Spleen (tissue), 11 donors: ENCODE results near the gene PLPP1. TPM values are rescaled to one million over a fixed set of nuclear protein-coding genes. Genes with fewer than 3 reads are reported as not detected.

ENCODE experiments used
- DNase-seq: peaks from one replicate; pipeline ENCODE4 v3.0.0-alpha.2; 2020
- H3K27ac ChIP-seq, 8 donors: fragments of 200-600 bp; sonication (generic) in 7 of 8; 1 replicate in 4 of 8; 2 replicates in 4 of 8; pipeline versions ENCODE4 v1.5.0 to v1.8.0; 2016 to 2021; ENCODE audit warnings: inconsistent platforms in 4 of 8, mild to moderate bottlenecking in 4 of 8, moderate library complexity in 1 of 8
- H3K27me3 ChIP-seq, 7 donors: fragments of 200-600 bp; sonication (generic) in 6 of 7; replicated peaks in 1 of 7; 1 replicate in 4 of 7; 2 replicates in 3 of 7; pipeline versions ENCODE4 v1.5.0 to v1.8.0; 2016 to 2021; ENCODE audit warnings: inconsistent platforms in 3 of 7, mild to moderate bottlenecking in 1 of 7
- H3K36me3 ChIP-seq, 6 donors: fragments of 200-600 bp; sonication (generic) in 5 of 6; 1 replicate in 4 of 6; 2 replicates in 2 of 6; pipeline versions ENCODE4 v1.5.0 to v1.8.0; 2016 to 2021; ENCODE audit warnings: inconsistent platforms in 2 of 6
- H3K4me1 ChIP-seq, 6 donors: fragments of 200-600 bp; sonication (generic) in 5 of 6; 1 replicate in 3 of 6; 2 replicates in 3 of 6; pipeline versions ENCODE4 v1.5.0 to v1.8.0; 2016 to 2021; ENCODE audit warnings: inconsistent platforms in 3 of 6
- H3K4me3 ChIP-seq, 8 donors: fragments of 200-600 bp; sonication (generic) in 7 of 8; 1 replicate in 4 of 8; 2 replicates in 4 of 8; pipeline versions ENCODE4 v1.5.0 to v1.8.0; 2016 to 2021; ENCODE audit warnings: inconsistent platforms in 4 of 8, mild to moderate bottlenecking in 4 of 8, moderate library complexity in 2 of 8
- H3K9me3 ChIP-seq, 8 donors: fragments of 200-600 bp; sonication (generic) in 7 of 8; 1 replicate in 4 of 8; 2 replicates in 4 of 8; pipeline versions ENCODE4 v1.5.0 to v1.8.0; 2016 to 2021; ENCODE audit warnings: inconsistent platforms in 4 of 8
- CTCF ChIP-seq, 11 experiments: fragments of 200-600 bp in 7 of 11; fragments of 450-650 bp in 4 of 11; sonication (generic) in 4 of 11; IDR thresholded peaks in 8 of 11; conservative IDR thresholded peaks in 3 of 11; 1 replicate in 7 of 11; 2 replicates in 4 of 11; pipeline versions ENCODE4 v1.4.0 to v1.8.0; 2016 to 2021; ENCODE audit warnings: antibody characterized with exemption in 11 of 11, inconsistent platforms in 4 of 11, mild to moderate bottlenecking in 1 of 11
- POLR2A ChIP-seq, 3 donors: fragments of 450-650 bp; IDR thresholded peaks; one replicate each; pipeline ENCODE4 v1.5.1; 2017; ENCODE audit warnings: antibody characterized with exemption in 3 of 3, mild to moderate bottlenecking in 1 of 3
- POLR2AphosphoS5 ChIP-seq, 3 donors: sonication (generic); formaldehyde crosslinking; IDR thresholded peaks; one replicate each; pipeline ENCODE4 v1.5.1; 2017; ENCODE audit warnings: antibody characterized with exemption in 3 of 3
- WGBS, 5 donors: extraction: QIAGEN DNeasy Blood & Tissue Kit in 3 of 5; methylation state at CpG; one replicate each; pipeline versions ENCODE4 v1.1.5 to v1.1.7; 2013 to 2018; 5-methylcytosine and 5-hydroxymethylcytosine counted together
- intact Hi-C: fragments of 100-400 bp; cut with DNase I; formaldehyde crosslinking; loops from one replicate; pipeline ENCODE4 v1.15.0; 2023; ENCODE audit warnings: low total_unique reads
- polyA plus RNA-seq, 3 donors: library from polyadenylated mRNA; stranded (reverse); fragments of 200-250 nt; gene quantifications; one replicate each; pipeline ENCODE4 v1.2.1, GENCODE V29; 2013
- total RNA-seq, 7 donors: library from RNA; depleted of rRNA in 3 of 7; stranded (reverse); fragments of >200 nt in 3 of 7; fragmentation: NEBNext Ultra II Directional in 4 of 7; extraction: Animal tissue kit (Norgen Biotek cat#: 25700) in 4 of 7; gene quantifications; one replicate each; pipeline versions ENCODE4 v1.1.0 to v1.2.1, GENCODE V29; 2016 to 2021
- donor health status: healthy with polysubstance abuse.
- donor health status: DM: no; HTN: no; CAD: no; lungs with moderate emphysema.
- donor health status: DM: no; HTN: no; CAD: no.
- donor health status: Bipolar disorder and iron deficiency.
- donor health status: healthy.
- donor health status: DM: no; HTN: no; CAD: no.
- donor health status: DM: yes; HTN: yes; CAD: no.

The PLPP1 gene
- total and polyA plus RNA-seq, 10 donors = 17.0 to 95.5 (median 39.2) TPM

GRCh38 chr5:55467862-55468551, 66.8 kb downstream of the PLPP1 start:
- H3K27ac ChIP-seq = no peak overlapping the region
- WGBS, 5 donors = 79 to 95% (median 92%) methylated on average over 5 of the region's 5 CpGs
- H3K4me3 ChIP-seq = no peak overlapping the region
- intact Hi-C loops = no loop called here
- no peaks in the 10 kb centered on the region for H3K4me1 ChIP-seq
- peaks cover 0 to 34% (median 0%) of the 10 kb centered on the region in 6 donors for H3K36me3 ChIP-seq
- H3K9me3 ChIP-seq = no peaks in the 10 kb centered on the region
- H3K27me3 ChIP-seq = no peaks in the 10 kb centered on the region
- DNase-seq = no peak
- TF ChIP-seq POLR2A (IDR thresholded peaks at IDR 0.05) = no peak
- no peak for TF ChIP-seq POLR2AphosphoS5 (IDR thresholded peaks at IDR 0.05)
- TF ChIP-seq CTCF (IDR thresholded peaks at IDR 0.05 in 8 of 11, conservative IDR thresholded peaks at IDR 0.05 in 3 of 11) = no peak

- Histone ChIP-seq H3K9me3 (no peaks in the 10 kb centered on the region), H3K27me3 (no peaks in the 10 kb centered on the region), H3K36me3 (peaks cover 0 to 38% (median 0%) of the 10 kb centered on the region in 6 donors), H3K4me1 (no peaks in the 10 kb centered on the region), H3K27ac (no peak overlapping the region), H3K4me3 (no peak overlapping the region)
- whole genome bisulfite sequencing, 5 donors = 94 to 99% (median 99%) methylated on average over 3 of the region's 3 CpGs
- TF ChIP-seq CTCF (IDR thresholded peaks at IDR 0.05 in 8 of 11, conservative IDR thresholded peaks at IDR 0.05 in 3 of 11) = no peak
- TF ChIP-seq POLR2AphosphoS5 (IDR thresholded peaks at IDR 0.05) = no peak
- no peak for TF ChIP-seq POLR2A (IDR thresholded peaks at IDR 0.05)
- intact Hi-C loops = no loop called here
- DNase-seq = no peak
Measured at GRCh38 chr5:55463613-55464012, 71.2 kb downstream of the PLPP1 start.

GRCh38 chr5:55459572-55459971, 75.2 kb downstream of the PLPP1 start:
- no peak overlapping the region for H3K4me3 ChIP-seq
- H3K36me3 ChIP-seq = peaks cover 0 to 20% (median 0%) of the 10 kb centered on the region in 6 donors
- no peaks in the 10 kb centered on the region for H3K27me3 ChIP-seq
- no peak for DNase-seq
- intact Hi-C loops = no loop called here
- TF ChIP-seq POLR2AphosphoS5 (IDR thresholded peaks at IDR 0.05) (no peak), POLR2A (IDR thresholded peaks at IDR 0.05) (no peak), CTCF (IDR thresholded peaks at IDR 0.05 in 8 of 11, conservative IDR thresholded peaks at IDR 0.05 in 3 of 11) (no peak)
- H3K9me3 ChIP-seq = no peaks in the 10 kb centered on the region
- no peaks in the 10 kb centered on the region for H3K4me1 ChIP-seq
- H3K27ac ChIP-seq = no peak overlapping the region
- WGBS, 5 donors = 75 to 99% (median 97%) methylated on average over 2 of the region's 2 CpGs

- 94 to 98% (median 96%) methylated on average over 3 of the region's 3 CpGs for WGBS, 5 donors
- TF ChIP-seq CTCF (IDR thresholded peaks at IDR 0.05 in 8 of 11, conservative IDR thresholded peaks at IDR 0.05 in 3 of 11) = no peak
- no peak for TF ChIP-seq POLR2AphosphoS5 (IDR thresholded peaks at IDR 0.05)
- no peak for TF ChIP-seq POLR2A (IDR thresholded peaks at IDR 0.05)
- intact Hi-C loops = no loop called here
Measured at GRCh38 chr5:55456216-55456895, 78.4 kb downstream of the PLPP1 start.

More at GRCh38 chr5:55456216-55456895, 78.4 kb downstream of the PLPP1 start:
- Histone ChIP-seq H3K4me3 (no peak overlapping the region), H3K27ac (no peak overlapping the region), H3K27me3 (no peaks in the 10 kb centered on the region), H3K9me3 (no peaks in the 10 kb centered on the region), H3K36me3 (peaks cover 0 to 12% (median 0%) of the 10 kb centered on the region in 6 donors), H3K4me1 (no peaks in the 10 kb centered on the region)
- DNase-seq = no peak
